Measurements from ENCODE around the gene ADGRV1. TPM values are rescaled to one million over a fixed set of nuclear protein-coding genes. Genes with fewer than 3 reads are reported as not detected.

Gene ADGRV1
- total RNA-seq, 1 donor from 2014 or later: 18.2 TPM

DNA sequence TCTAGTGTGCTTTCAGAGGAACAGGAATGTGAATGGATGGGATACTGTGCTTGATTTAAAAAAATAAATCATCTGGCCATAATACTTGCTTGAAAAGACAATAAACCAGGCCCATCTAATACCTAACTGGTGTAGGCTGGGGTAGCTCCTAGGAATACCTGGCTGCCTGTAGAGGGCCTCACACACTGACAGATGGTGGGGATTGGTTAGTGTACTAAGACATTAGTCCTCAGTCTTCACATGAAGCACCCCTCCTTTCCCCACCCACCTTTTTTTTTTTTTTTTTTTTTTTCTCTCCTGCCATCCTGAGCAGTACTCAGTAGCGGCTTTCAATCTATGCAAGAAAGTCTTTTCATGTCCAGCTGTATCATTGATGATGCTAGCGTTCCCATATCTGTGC lies 130.5 kb downstream of the ADGRV1 start:
- Mint-ChIP-seq H3K27me3 (ENCODE audit: unreplicated experiment) (no peaks in the 10 kb centered on the region), H3K4me3 (ENCODE audit: unreplicated experiment) (no peak overlapping the region), H3K9me3 (ENCODE audit: unreplicated experiment) (no peaks in the 10 kb centered on the region), H3K4me1 (ENCODE audit: low read depth, unreplicated experiment) (peaks cover 1% of the 10 kb centered on the region), H3K36me3 (ENCODE audit: unreplicated experiment) (no peaks in the 10 kb centered on the region), H3K27ac (ENCODE audit: unreplicated experiment) (no peak overlapping the region)
- DNase-seq: no peak
- TF ChIP-seq, protein P1, sequence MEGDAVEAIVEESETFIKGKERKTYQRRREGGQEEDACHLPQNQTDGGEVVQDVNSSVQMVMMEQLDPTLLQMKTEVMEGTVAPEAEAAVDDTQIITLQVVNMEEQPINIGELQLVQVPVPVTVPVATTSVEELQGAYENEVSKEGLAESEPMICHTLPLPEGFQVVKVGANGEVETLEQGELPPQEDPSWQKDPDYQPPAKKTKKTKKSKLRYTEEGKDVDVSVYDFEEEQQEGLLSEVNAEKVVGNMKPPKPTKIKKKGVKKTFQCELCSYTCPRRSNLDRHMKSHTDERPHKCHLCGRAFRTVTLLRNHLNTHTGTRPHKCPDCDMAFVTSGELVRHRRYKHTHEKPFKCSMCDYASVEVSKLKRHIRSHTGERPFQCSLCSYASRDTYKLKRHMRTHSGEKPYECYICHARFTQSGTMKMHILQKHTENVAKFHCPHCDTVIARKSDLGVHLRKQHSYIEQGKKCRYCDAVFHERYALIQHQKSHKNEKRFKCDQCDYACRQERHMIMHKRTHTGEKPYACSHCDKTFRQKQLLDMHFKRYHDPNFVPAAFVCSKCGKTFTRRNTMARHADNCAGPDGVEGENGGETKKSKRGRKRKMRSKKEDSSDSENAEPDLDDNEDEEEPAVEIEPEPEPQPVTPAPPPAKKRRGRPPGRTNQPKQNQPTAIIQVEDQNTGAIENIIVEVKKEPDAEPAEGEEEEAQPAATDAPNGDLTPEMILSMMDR (IDR thresholded peaks at IDR 0.05; ENCODE audit: partially characterized antibody, unreplicated experiment): no peak

DNA sequence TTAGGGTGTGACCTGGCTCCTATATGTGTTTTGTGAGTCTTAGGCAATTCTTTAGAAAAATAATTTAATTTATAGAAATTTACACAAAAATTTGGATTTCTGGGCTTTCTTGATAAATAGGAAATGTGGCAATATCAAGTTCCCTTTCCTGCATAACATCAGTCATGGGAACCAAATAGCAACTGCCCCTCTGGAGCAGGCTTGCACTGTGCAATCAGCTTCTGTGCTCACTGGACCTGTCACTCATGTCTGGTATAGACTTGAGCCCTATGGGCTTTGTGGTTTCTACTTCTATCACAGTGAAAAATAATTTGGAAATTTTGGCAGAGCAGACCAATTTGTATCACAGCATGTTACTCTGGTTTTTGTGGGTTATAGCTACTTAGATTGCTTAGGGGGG lies 131.7 kb downstream of the ADGRV1 start:
- Mint-ChIP-seq H3K36me3 (ENCODE audit: unreplicated experiment) (no peaks in the 10 kb centered on the region), H3K27ac (ENCODE audit: unreplicated experiment) (no peak overlapping the region), H3K4me1 (ENCODE audit: low read depth, unreplicated experiment) (peaks cover 5% of the 10 kb centered on the region), H3K9me3 (ENCODE audit: unreplicated experiment) (no peaks in the 10 kb centered on the region), H3K27me3 (ENCODE audit: unreplicated experiment) (no peaks in the 10 kb centered on the region), H3K4me3 (ENCODE audit: unreplicated experiment) (no peak overlapping the region)
- no peak for DNase-seq
- TF ChIP-seq, protein P1 (IDR thresholded peaks at IDR 0.05; ENCODE audit: partially characterized antibody, unreplicated experiment): no peak

DNA sequence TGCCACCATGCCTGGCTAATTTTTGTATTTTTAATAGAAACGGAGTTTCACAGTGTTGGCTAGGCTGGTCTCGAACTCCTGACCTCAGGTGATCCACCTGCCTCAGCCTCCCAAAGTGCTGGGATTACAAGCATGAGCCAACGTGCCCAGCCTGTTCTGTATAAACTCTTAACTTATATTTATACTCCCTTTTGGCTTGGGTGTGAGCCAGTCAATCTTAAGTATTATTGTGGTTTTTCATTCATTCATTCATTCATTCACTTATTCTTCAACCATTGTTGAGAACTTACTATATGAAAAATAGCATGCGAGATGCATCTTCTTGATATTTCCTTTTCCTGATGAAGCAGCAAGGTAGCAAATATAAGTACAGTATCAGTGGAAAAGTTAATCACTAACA lies 132.9 kb downstream of the ADGRV1 start:
- H3K4me3 Mint-ChIP-seq (ENCODE audit: unreplicated experiment): no peak overlapping the region
- DNase-seq: no peak
- TF ChIP-seq, protein P1 (IDR thresholded peaks at IDR 0.05; ENCODE audit: partially characterized antibody, unreplicated experiment): no peak
- H3K4me1 Mint-ChIP-seq (ENCODE audit: low read depth, unreplicated experiment): peaks cover 5% of the 10 kb centered on the region
- no peak overlapping the region for H3K27ac Mint-ChIP-seq (ENCODE audit: unreplicated experiment)
- H3K27me3 Mint-ChIP-seq (ENCODE audit: unreplicated experiment): no peaks in the 10 kb centered on the region
- no peaks in the 10 kb centered on the region for H3K36me3 Mint-ChIP-seq (ENCODE audit: unreplicated experiment)
- no peaks in the 10 kb centered on the region for H3K9me3 Mint-ChIP-seq (ENCODE audit: unreplicated experiment)

DNA sequence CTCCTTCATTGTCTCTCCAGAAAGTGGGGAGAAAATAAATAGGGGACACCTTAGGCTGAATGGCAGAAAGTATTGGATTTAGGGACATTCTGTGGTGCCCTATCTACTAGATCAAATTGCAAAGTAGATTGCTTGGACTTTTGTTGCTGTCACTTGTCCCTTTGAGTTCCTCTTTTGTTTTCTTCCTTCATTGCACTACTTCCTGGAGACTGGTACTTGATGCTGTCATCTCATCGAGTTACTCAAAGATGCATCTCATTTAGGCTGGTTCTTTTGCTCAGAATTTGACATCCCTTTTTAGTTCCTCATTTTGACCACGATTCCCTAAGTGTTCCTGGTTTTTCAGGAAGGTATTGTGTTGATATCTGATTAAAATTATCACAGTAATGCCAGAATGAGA lies 137.6 kb downstream of the ADGRV1 start:
- Mint-ChIP-seq H3K27me3 (ENCODE audit: unreplicated experiment) (no peaks in the 10 kb centered on the region), H3K36me3 (ENCODE audit: unreplicated experiment) (no peaks in the 10 kb centered on the region), H3K4me1 (ENCODE audit: low read depth, unreplicated experiment) (peaks cover 5% of the 10 kb centered on the region), H3K27ac (ENCODE audit: unreplicated experiment) (no peak overlapping the region), H3K4me3 (ENCODE audit: unreplicated experiment) (no peak overlapping the region), H3K9me3 (ENCODE audit: unreplicated experiment) (no peaks in the 10 kb centered on the region)
- DNase-seq: no peak
- TF ChIP-seq, protein P1 (IDR thresholded peaks at IDR 0.05; ENCODE audit: partially characterized antibody, unreplicated experiment): no peak

DNA sequence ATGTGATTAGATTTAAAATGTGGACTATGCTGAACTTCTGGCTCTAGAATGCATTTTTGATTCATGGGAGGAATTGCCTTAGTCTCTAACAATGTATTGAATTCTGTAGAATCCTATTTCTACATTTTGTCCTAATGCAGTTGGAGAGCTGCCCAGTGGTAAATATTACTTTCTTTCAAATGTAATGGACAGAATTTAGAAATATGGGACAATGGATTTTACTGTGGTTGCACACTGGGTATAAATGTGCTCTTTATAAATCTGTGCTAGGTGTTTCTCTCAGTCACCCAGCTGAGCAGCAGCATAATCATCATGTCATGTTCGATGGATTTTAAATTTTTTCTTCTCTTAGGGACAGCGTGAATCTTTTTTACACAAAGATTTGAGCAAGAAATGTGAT lies 141.7 kb downstream of the ADGRV1 start:
- Mint-ChIP-seq H3K27ac (ENCODE audit: unreplicated experiment) (no peak overlapping the region), H3K36me3 (ENCODE audit: unreplicated experiment) (no peaks in the 10 kb centered on the region), H3K4me3 (ENCODE audit: unreplicated experiment) (no peak overlapping the region), H3K9me3 (ENCODE audit: unreplicated experiment) (no peaks in the 10 kb centered on the region), H3K4me1 (ENCODE audit: low read depth, unreplicated experiment) (no peaks in the 10 kb centered on the region), H3K27me3 (ENCODE audit: unreplicated experiment) (no peaks in the 10 kb centered on the region)
- TF ChIP-seq, protein P1 (IDR thresholded peaks at IDR 0.05; ENCODE audit: partially characterized antibody, unreplicated experiment): no peak
- DNase-seq: no peak

Data from glutamatergic neuron (in vitro differentiated cells).